NCI-H2107 treated with DMSO at 0.1 percent for 48 hours (cell line): ENCODE measurements around the gene DDX20.

Experiments used
- DNase-seq: peaks from one replicate; lab custom pipeline; 2025; ENCODE audit not compliant: unreplicated experiment; lab: John Stamatoyannopoulos, UW

The DDX20 gene

GRCh38 chr1:111755331-111756123 lies at the start of gene DDX20:
Gene DDX20 (plus strand): TSS chr1:111755901. CDS start chr1:111755925, 24 bp downstream.
- peak; percentile 96 for DNase-seq

- no peak for DNase-seq
Measured at GRCh38 chr1:111706921-111707320, 48.8 kb upstream of the DDX20 start.

GRCh38 chr1:111707906-111708305 lies 47.8 kb upstream of the DDX20 start:
- DNase-seq, result no peak

- no peak for DNase-seq
Measured at GRCh38 chr1:111709986-111710385, 45.7 kb upstream of the DDX20 start.

GRCh38 chr1:111716333-111716732 lies 39.4 kb upstream of the DDX20 start:
- no peak for DNase-seq

GRCh38 chr1:111717450-111717849 lies 38.3 kb upstream of the DDX20 start:
- no peak for DNase-seq

- no peak for DNase-seq
Measured at GRCh38 chr1:111719135-111719534, 36.6 kb upstream of the DDX20 start.

GRCh38 chr1:111719674-111720132 lies 36.0 kb upstream of the DDX20 start:
- no peak for DNase-seq

- DNase-seq, result no peak
Measured at GRCh38 chr1:111720274-111720976, 35.3 kb upstream of the DDX20 start.

GRCh38 chr1:111720977-111721786 lies 34.5 kb upstream of the DDX20 start:
- DNase-seq, result no peak

GRCh38 chr1:111723091-111723806 lies 32.5 kb upstream of the DDX20 start:
- DNase-seq, result peak; percentile 41

GRCh38 chr1:111723871-111724270 lies 31.8 kb upstream of the DDX20 start:
- DNase-seq, result no peak

GRCh38 chr1:111725192-111725591 lies 30.5 kb upstream of the DDX20 start:
- DNase-seq, result no peak

GRCh38 chr1:111727056-111727455 lies 28.6 kb upstream of the DDX20 start:
- no peak for DNase-seq

GRCh38 chr1:111729271-111729921 lies 26.3 kb upstream of the DDX20 start:
- no peak for DNase-seq

- DNase-seq, result no peak
Measured at GRCh38 chr1:111729946-111730681, 25.6 kb upstream of the DDX20 start.

GRCh38 chr1:111730706-111731105 lies 25.0 kb upstream of the DDX20 start:
- no peak for DNase-seq

- DNase-seq, result no peak
Measured at GRCh38 chr1:111731956-111732355, 23.7 kb upstream of the DDX20 start.

- DNase-seq, result no peak
Measured at GRCh38 chr1:111732718-111733117, 23.0 kb upstream of the DDX20 start.
